CD4-positive, alpha-beta T cell treated with Interleukin-6 at 100 ng/mL for 8 hours (primary cell): ENCODE results near the gene PTCD2.

ENCODE experiments used
- DNase-seq: peaks from one replicate; pipeline ENCODE4 v3.0.0-alpha.2; 2020; ENCODE audit warnings: mixed read lengths, low spot score

Gene PTCD2, protein sequence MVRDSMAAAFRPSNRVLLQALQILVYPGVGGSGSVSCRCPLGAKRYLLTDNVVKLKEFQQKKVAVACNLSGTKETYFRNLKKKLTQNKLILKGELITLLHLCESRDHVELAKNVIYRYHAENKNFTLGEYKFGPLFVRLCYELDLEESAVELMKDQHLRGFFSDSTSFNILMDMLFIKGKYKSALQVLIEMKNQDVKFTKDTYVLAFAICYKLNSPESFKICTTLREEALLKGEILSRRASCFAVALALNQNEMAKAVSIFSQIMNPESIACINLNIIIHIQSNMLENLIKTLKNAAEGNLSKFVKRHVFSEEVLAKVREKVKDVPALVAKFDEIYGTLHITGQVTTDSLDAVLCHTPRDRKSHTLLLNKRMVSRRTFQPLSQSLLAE

GRCh38 chr5:72319976-72320752 lies at the start of gene PTCD2, which contains the start of gene MRPS27:
Gene PTCD2, plus strand, starts transcription at chr5:72320373. Its CDS starts 10 bp downstream, at chr5:72320383.
Gene MRPS27, minus strand, starts transcription at chr5:72320240. Its CDS starts 19 bp downstream, at chr5:72320221.
- peak; percentile 96 for DNase-seq

GRCh38 chr5:72271702-72272101 lies 48.5 kb upstream of the PTCD2 start:
- DNase-seq = no peak

DNA sequence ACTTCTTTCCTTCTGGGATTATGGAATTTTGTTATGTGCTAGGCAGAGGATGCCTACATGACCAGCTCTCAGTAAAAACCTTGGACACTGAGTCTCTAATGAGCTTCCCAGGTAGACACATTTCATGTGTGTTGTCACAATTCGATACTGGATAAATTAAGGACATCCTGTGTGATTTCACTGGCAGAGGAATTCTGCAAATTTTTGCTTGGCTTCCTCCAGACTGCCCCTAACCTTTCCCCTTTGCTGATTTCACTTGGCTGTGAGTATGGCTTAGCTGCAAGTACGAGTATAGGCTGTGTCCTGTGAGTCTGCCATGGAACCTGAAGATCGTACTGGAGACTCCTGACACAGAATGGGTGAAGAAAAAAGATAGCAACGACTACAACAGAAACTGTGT lies 47.8 kb upstream of the PTCD2 start:
- DNase-seq = no peak

GRCh38 chr5:72273547-72273946 lies 46.6 kb upstream of the PTCD2 start:
- DNase-seq = no peak

DNA sequence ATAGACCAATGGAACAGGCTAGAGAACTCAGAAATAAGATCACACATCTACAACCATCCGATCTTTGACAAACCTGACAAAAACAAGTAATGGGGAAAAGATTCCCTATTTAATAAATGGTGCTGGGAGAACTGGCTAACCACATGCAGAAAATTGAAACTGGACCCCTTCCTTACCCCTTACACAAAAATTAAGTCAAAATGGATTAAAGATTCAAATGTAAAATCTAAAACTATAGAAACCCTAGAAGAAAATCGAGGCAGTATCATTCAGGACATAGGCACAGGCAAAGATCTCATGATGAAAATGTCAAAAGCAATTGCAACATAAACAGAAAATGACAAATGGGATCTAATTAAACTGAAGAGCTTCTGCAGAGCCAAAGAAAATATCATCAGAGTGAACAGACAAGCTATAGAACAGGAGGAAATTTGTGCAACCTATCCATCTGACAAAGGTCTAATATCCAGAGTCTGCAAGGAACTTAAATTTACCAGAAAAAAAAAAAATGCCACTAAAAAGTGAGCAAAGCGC lies 43.9 kb upstream of the PTCD2 start:
- DNase-seq = no peak

DNA sequence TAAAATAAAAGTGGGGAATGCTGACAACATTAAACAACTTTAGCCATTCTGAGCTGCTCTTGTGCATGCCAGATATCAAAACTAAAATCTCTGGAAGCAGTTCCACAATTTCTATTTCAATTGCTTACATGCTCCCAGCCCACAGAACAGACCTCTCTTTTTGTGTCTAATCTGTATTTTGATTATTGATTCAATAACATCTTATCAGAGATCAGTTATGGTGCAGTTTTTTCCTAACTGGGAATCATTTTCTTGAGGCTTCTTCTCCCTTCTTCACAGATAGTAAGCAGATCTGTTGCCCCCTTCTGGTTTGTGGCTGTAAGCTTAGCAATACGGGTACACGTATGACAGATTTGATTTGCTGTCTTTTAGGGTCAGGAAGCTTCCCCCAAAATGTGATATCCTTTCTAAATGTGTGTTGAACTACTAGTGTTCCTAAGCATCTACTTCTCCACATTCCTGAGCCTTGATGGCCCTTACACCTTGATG lies 39.5 kb upstream of the PTCD2 start:
- no peak for DNase-seq

GRCh38 chr5:72281430-72281763 lies 38.8 kb upstream of the PTCD2 start:
- DNase-seq = no peak

GRCh38 chr5:72281764-72282499 lies 38.2 kb upstream of the PTCD2 start:
- DNase-seq = no peak

DNA sequence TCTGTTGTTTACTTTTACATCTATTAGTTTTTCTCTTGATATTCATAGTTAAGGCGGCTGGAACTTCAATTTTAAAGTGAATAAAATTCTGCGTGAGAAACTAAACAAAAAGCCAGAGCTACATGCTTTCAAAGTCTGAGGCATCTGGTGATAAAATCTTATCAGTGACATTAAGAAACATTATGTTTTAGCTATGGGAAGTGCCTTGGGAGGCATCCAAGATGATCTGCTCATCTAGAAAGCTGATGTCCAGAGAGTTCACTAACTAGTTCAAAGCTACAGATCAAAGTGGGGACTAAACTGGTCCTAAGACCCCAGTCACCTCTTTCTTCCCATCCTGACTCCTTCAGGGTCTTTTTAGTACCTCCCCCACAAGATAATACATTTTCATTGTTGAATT lies 37.3 kb upstream of the PTCD2 start:
- DNase-seq = no peak

DNA sequence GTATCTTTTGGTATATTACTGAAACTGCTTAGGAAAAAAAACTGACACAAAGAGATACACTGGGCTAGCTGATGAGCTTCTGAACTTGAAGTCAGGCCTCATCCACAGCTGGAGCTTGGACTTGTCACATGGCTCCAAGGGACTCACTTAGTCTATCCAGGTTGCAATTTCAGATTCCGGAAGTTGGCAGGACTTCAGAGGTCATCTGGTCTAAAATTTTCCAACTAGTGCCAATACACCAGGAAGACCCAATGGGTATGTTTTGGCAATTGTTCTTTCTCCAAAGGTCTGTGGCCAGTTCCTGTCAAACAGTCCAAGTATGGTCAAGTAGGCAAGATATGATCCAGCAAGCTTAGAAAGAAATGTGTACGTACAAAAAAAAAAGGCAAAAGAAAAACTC lies 36.8 kb upstream of the PTCD2 start:
- DNase-seq = no peak

- no peak for DNase-seq
These were observed 35.4 kb upstream of the PTCD2 start for GRCh38 chr5:72284559-72285423.

- DNase-seq = no peak
These were observed 34.8 kb upstream of the PTCD2 start for GRCh38 chr5:72285424-72285821.

DNA sequence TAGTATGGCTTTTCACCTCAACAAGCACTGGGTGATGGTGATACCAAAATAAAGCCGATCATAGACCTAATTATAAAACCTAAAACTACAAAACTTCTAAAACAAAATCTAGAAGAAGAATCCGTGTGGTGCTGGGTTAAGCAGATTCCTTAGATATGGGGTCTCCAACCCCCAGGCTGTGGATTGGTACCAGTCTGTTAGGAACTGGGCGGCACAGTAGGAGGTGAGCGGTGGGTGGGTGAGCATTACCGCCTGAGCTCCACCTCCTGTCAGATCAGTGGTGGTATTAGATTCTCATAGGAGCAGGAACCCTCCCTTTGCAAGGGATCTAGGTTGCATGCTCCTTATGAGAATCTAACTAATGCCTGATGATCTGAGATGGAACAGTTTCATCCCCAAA lies 33.4 kb upstream of the PTCD2 start:
- no peak for DNase-seq

- no peak for DNase-seq
These were observed 31.2 kb upstream of the PTCD2 start for GRCh38 chr5:72288924-72289323.

- no peak for DNase-seq
These were observed 29.6 kb upstream of the PTCD2 start for GRCh38 chr5:72290356-72291133.

GRCh38 chr5:72291601-72292000 lies 28.6 kb upstream of the PTCD2 start:
- DNase-seq = no peak

GRCh38 chr5:72292411-72292810 lies 27.8 kb upstream of the PTCD2 start:
- DNase-seq = no peak

- DNase-seq = no peak
These were observed 26.6 kb upstream of the PTCD2 start for GRCh38 chr5:72293495-72294055.

GRCh38 chr5:72294473-72294872 lies 25.7 kb upstream of the PTCD2 start:
- no peak for DNase-seq

GRCh38 chr5:72295539-72295938 lies 24.6 kb upstream of the PTCD2 start:
- no peak for DNase-seq
